Measurements from ENCODE around the gene COBL.

- TF ChIP-seq CTCF (IDR thresholded peaks at IDR 0.05) (no peak), POLR2A (IDR thresholded peaks at IDR 0.05) (no peak)
Observed at GRCh38 chr7:51009716-51010496, 306.7 kb downstream of the COBL start.

Measured in right lobe of liver (tissue), 4 donors.